Tibial nerve (tissue), 4 donors: ENCODE data around the gene DNMT3B.

Experiments
- EP300 ChIP-seq, 2 donors: sonication (generic); formaldehyde crosslinking; IDR thresholded peaks; one replicate each; pipeline ENCODE4 v1.6.1; 2017; ENCODE audit warnings: antibody characterized with exemption in 2 of 2, mild to moderate bottlenecking in 1 of 2
- POLR2A ChIP-seq, 2 donors: fragments of 450-650 bp; IDR thresholded peaks; one replicate each; pipeline ENCODE4 v1.6.1; 2017; ENCODE audit warnings: antibody characterized with exemption in 2 of 2, mild to moderate bottlenecking in 2 of 2, moderate library complexity in 2 of 2
- TF ChIP-seq, protein P1 (sequence below), 5 experiments: fragments of 200-600 bp in 3 of 5; fragments of 450-650 bp in 2 of 5; sonication (generic) in 3 of 5; IDR thresholded peaks; one replicate each; pipeline ENCODE4 v1.5.1; 2016 to 2019; ENCODE audit warnings: antibody characterized with exemption in 5 of 5, mild to moderate bottlenecking in 3 of 5, moderate library complexity in 2 of 5

DNA sequence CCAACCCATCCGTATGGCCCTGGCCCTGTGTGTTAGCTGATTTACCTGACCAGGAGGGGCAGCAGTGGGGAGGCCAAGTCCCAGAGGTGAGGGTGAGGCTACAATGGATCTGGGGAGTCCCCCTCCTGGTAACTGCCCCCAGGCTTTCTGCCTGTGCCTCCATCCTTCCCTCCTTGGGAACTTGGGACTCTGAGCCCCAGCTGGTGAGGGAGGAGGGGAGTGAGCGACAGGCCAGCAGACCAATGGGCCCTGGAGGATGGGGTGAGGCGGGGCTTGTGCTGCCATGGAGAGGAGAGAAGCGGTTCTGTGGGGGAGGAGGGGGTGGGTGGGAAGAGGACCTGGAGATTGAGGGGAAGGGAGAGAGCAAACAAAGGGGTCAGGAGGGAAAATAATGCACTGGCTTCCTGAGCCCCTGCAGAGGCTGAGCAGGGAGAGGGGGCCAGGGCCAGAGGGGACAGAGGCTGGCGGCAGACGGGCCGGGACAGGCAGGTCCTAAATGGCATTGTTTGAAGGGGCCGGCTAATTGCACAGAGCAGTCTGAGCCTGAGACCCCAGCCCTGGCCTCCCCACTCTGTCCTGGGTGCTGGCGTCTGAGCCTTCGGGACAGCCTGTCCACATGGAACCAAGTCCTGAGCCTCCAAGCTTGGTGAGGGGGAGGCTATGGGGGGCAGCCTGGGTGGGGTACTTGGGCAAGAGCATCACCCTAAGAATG is 17.5 kb downstream of the DNMT3B start:
- TF ChIP-seq POLR2A (IDR thresholded peaks at IDR 0.05) (no peak), EP300 (IDR thresholded peaks at IDR 0.05) (no peak)
- TF ChIP-seq, protein P1, sequence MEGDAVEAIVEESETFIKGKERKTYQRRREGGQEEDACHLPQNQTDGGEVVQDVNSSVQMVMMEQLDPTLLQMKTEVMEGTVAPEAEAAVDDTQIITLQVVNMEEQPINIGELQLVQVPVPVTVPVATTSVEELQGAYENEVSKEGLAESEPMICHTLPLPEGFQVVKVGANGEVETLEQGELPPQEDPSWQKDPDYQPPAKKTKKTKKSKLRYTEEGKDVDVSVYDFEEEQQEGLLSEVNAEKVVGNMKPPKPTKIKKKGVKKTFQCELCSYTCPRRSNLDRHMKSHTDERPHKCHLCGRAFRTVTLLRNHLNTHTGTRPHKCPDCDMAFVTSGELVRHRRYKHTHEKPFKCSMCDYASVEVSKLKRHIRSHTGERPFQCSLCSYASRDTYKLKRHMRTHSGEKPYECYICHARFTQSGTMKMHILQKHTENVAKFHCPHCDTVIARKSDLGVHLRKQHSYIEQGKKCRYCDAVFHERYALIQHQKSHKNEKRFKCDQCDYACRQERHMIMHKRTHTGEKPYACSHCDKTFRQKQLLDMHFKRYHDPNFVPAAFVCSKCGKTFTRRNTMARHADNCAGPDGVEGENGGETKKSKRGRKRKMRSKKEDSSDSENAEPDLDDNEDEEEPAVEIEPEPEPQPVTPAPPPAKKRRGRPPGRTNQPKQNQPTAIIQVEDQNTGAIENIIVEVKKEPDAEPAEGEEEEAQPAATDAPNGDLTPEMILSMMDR (IDR thresholded peaks at IDR 0.05) = no peak
